ENCODE data around the gene ZGPAT. TPM values are rescaled to one million over a fixed set of nuclear protein-coding genes. Genes with fewer than 3 reads are reported as not detected.
A peak's percentile ranks its signal among the peaks of the same experiment; 100 is the strongest.

The ZGPAT gene
- total RNA-seq, 1 experiment from 2014 or later, result 37.9 TPM

- no peaks in the 10 kb centered on the region for H4K20me1 ChIP-seq (ENCODE audit: low read length)
- CTCF ChIA-PET, result interaction anchor here (0.6 to 1.5 kb wide), 3 partner anchors 34 to 44 kb away, joined by 3 to 5 read pairs (median 5); partner anchors contain the start of genes ARFRP1 and ZGPAT
- TF ChIP-seq EZH2phosphoT487 (IDR thresholded peaks at IDR 0.05; ENCODE audit: borderline replicate concordance, low read length) (no peak), CTCF (conservative IDR thresholded peaks at IDR 0.05; ENCODE audit: low read depth, low read length) (no peak), EZH2 (IDR thresholded peaks at IDR 0.05; ENCODE audit: low read length, unreplicated experiment) (no peak)
- no peak for DNase-seq
- POLR2A ChIA-PET (ENCODE audit: unreplicated experiment), result interaction anchor here (0.6 to 0.9 kb wide), 2 partner anchors 204 to 298 kb away, joined by 3 read pairs; partner anchors contain the start of gene PTK6
- peak overlapping the region; percentile 88 for H3K4me2 ChIP-seq (ENCODE audit: low read length)
- peaks cover 12% of the 10 kb centered on the region for H3K4me1 ChIP-seq (ENCODE audit: insufficient read depth, low read length)
- no peaks in the 10 kb centered on the region for H3K27me3 ChIP-seq (ENCODE audit: low read length)
- peak overlapping the region; percentile 79 for H2AFZ ChIP-seq (ENCODE audit: low read length)
- no peaks in the 10 kb centered on the region for H3K9me2 ChIP-seq (replicated peaks; ENCODE audit: low read length)
- peaks cover 22% of the 10 kb centered on the region for H3K36me3 ChIP-seq (ENCODE audit: low read depth, low read length)
- no peaks in the 10 kb centered on the region for H3K9me3 ChIP-seq (ENCODE audit: low read length)
- intact Hi-C loops (cut with micrococcal nuclease), result loop anchor here (2.0 kb wide), 1 partner anchor 35 kb away; the partner anchor contains the start of gene ARFRP1
- peak overlapping the region; percentile 64 for H3K27ac ChIP-seq (ENCODE audit: low read length)
- H3K9ac ChIP-seq (ENCODE audit: low read length), result peak overlapping the region; percentile 83
- H3K79me2 ChIP-seq (ENCODE audit: low read length), result peaks cover 13% of the 10 kb centered on the region
- ATAC-seq, result no peak
- H3K4me3 ChIP-seq (ENCODE audit: low read length), result peak overlapping the region; percentile 84
- H3F3A ChIP-seq (ENCODE audit: low read length, unreplicated experiment), result no peaks in the 10 kb centered on the region
- BruUV-seq (replicated peaks), result no TSS peak
These were observed 34.0 kb downstream of the ZGPAT start for GRCh38 chr20:63741676-63742380.

GRCh38 chr20:63742381-63743024 is 34.7 kb downstream of the ZGPAT start:
- H3K27me3 ChIP-seq (ENCODE audit: low read length), result no peaks in the 10 kb centered on the region
- peaks cover 13% of the 10 kb centered on the region for H3K79me2 ChIP-seq (ENCODE audit: low read length)
- POLR2A ChIA-PET (ENCODE audit: unreplicated experiment), result interaction anchor here (0.6 kb wide), 1 partner anchor 297 kb away, joined by 3 read pairs; no protein-coding TSS in a partner anchor
- H3F3A ChIP-seq (ENCODE audit: low read length, unreplicated experiment), result no peaks in the 10 kb centered on the region
- no peak for TF ChIP-seq EZH2phosphoT487 (IDR thresholded peaks at IDR 0.05; ENCODE audit: borderline replicate concordance, low read length)
- no peak for TF ChIP-seq CTCF (conservative IDR thresholded peaks at IDR 0.05; ENCODE audit: low read depth, low read length)
- TF ChIP-seq EZH2 (IDR thresholded peaks at IDR 0.05; ENCODE audit: low read length, unreplicated experiment), result no peak
- peaks cover 22% of the 10 kb centered on the region for H3K36me3 ChIP-seq (ENCODE audit: low read depth, low read length)
- no TSS peak for BruUV-seq (replicated peaks)
- H3K4me2 ChIP-seq (ENCODE audit: low read length), result no peak overlapping the region
- CTCF ChIA-PET, result no interaction called here
- ATAC-seq (no peak), DNase-seq (no peak)
- no peaks in the 10 kb centered on the region for H3K9me3 ChIP-seq (ENCODE audit: low read length)
- H3K9me2 ChIP-seq (replicated peaks; ENCODE audit: low read length), result no peaks in the 10 kb centered on the region
- H3K9ac ChIP-seq (ENCODE audit: low read length), result no peak overlapping the region
- no peaks in the 10 kb centered on the region for H4K20me1 ChIP-seq (ENCODE audit: low read length)
- no peak overlapping the region for H3K27ac ChIP-seq (ENCODE audit: low read length)
- H2AFZ ChIP-seq (ENCODE audit: low read length), result no peak overlapping the region
- peaks cover 12% of the 10 kb centered on the region for H3K4me1 ChIP-seq (ENCODE audit: insufficient read depth, low read length)
- no peak overlapping the region for H3K4me3 ChIP-seq (ENCODE audit: low read length)
- intact Hi-C loops (cut with micrococcal nuclease), result no loop called here
